Limb (tissue), 2 donors: ENCODE results near the gene TSPAN18.

ENCODE experiments used
- DNase-seq, 2 donors: peaks; one replicate each; pipeline ENCODE4 v3.0.0-alpha.2; 2016; ENCODE audit errors: extremely low spot score in 2 of 2

The TSPAN18 gene

GRCh38 chr11:44737245-44738085 lies 10.7 kb downstream of the TSPAN18 start:
- DNase-seq = no peak

GRCh38 chr11:44738791-44739190 lies 12.0 kb downstream of the TSPAN18 start:
- DNase-seq = no peak

DNA sequence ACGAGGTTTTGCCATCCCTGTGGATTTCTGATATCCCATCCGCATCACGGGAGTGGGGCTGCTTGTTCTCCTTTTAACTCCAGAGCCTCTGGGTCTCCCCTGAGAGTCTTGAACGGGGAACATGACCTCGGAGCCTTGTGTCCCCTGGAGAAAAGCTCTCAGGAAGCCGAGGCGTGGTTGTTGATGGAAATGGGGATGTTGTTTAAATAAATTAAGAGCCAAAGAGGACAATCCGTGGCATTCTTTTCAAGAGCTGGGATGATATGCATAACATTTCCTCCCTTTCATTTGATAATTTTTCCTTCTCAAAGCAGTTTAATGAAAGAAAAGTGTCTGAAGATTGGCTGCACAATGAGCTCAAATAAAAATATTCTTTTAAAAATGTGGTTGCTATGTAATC lies 14.2 kb downstream of the TSPAN18 start:
- no peak for DNase-seq

DNA sequence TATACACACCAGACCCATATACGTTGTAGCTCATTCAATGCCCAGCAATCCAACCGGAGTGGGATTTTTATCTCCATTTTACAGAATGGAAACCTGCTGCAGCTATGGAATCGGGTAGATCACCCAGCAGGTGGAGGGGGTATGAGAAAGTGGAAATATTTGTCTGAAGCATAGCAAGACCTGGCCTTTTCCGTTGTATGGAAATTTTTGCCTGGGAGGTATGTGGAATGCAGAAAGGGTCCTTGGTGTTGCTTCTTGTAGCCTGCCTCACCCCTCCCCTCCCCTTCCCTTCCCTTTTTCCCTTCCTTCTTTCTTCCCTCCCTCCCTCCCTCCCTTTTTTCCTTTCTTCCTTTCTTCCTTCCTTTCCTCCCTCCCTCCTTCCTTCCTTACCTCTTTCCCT lies 15.2 kb downstream of the TSPAN18 start:
- no peak for DNase-seq

- no peak for DNase-seq
Observed at GRCh38 chr11:44742508-44743246, 15.9 kb downstream of the TSPAN18 start.

- no peak for DNase-seq
Observed at GRCh38 chr11:44743326-44743725, 16.6 kb downstream of the TSPAN18 start.

GRCh38 chr11:44743959-44744557 lies 17.3 kb downstream of the TSPAN18 start:
- peak in 1 of 2 donors; percentile 81 for DNase-seq

- peak in 1 of 2 donors; percentile 35 for DNase-seq
Observed at GRCh38 chr11:44746894-44747293, 20.1 kb downstream of the TSPAN18 start.

DNA sequence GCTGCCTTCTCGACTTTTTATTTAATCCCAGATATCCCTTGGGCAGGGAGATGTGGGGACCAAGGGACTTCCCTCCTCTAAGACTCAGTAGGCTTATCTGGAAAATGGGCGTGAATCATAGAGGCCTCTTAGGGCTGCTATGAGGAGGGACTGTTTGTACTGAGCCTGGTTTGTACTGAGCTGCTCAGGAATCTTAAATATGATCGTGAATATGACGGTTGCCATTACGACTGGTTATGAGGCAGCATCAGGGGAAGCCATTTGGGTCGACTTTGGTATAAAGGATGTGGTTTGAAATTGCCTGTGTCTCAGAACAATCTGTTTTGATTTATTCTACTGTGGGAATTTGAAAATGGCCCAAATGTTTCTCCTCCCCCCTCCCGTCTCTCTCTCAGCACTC lies 20.6 kb downstream of the TSPAN18 start:
- no peak for DNase-seq

DNA sequence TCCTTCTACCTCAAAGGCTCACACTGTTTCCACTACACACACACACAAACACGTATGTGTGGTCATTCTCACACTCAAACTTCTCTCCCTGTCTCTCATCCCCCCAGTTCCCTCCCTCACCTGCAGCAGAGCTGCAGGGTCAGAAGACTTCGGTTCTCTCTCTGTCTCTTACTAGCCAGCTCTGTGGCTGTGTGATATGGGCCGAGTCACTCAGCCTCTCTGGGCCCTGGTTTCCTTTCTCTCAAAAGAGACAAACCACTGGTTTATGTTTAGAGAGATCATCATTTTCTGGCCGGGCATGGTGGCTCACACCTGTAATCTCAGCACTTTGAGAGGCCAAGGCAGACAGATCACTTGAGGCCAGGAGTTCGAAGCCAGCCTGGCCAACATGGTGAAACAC lies 21.1 kb downstream of the TSPAN18 start:
- peak in 1 of 2 donors; percentile 20 for DNase-seq

- DNase-seq = peak in 1 of 2 donors; percentile 11
Observed at GRCh38 chr11:44748606-44749005, 21.8 kb downstream of the TSPAN18 start.

GRCh38 chr11:44749189-44749588 lies 22.4 kb downstream of the TSPAN18 start:
- peak in 1 of 2 donors; percentile 11 for DNase-seq

GRCh38 chr11:44750551-44751465 lies 24.0 kb downstream of the TSPAN18 start:
- peak in 1 of 2 donors; percentile 34 for DNase-seq

DNA sequence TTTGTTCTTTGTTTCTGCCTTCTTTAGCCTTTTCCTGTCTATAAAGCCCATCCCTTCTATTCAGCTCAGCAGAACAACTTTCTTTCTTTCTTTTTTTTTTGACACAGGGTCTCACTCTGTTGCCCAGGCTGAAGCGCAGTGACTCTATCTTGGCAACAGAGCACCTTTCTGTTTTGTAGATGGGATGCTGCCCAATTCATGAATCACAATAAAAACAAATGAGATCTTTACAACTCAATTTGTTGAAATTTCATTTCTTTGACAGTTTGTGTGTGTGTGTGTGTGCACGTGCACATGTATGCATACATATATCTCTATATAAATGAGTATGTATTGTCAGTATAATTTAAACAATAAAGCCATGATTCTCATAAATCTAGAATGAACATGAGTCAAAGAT lies 25.5 kb downstream of the TSPAN18 start:
- no peak for DNase-seq

- DNase-seq = no peak
Observed at GRCh38 chr11:44752713-44753112, 26.0 kb downstream of the TSPAN18 start.

DNA sequence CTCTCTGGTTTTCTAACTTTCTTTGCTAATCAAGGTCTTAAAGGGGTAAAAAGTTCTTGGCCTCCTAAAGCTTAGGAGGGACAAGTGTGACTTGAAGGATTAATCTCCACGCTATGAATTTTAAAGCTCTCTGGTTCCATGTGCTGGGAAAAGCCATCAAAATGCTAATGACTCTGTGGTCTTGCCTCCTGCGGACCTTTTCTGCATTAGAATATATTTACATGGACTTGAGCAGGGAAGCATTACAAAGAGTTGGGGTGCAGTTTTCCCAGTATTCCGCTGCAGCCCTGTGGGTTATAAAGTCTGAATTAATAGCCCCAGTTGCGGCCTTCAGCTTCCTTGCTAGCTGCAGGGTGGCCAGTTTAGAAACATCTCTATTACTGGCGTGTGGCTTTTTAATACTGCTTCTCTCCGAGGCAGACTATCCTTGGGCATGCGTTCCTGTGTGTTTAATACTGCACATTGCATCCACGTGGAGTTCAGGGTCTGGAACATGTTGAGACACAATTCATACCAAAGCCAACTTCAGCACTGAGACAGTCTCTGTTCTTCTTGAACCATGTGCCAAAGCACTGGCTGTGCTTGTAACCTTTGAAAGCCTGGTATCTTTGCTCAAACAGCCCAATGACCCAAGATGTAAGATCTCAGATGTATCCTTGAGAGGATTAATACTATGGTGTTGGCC lies 27.3 kb downstream of the TSPAN18 start:
- peak in 1 of 2 donors; percentile 40 for DNase-seq

- peak in 1 of 2 donors; percentile 48 for DNase-seq
Observed at GRCh38 chr11:44754876-44755555, 28.3 kb downstream of the TSPAN18 start.

- DNase-seq = peak in 1 of 2 donors; percentile 7
Observed at GRCh38 chr11:44755556-44756523, 29.1 kb downstream of the TSPAN18 start.

DNA sequence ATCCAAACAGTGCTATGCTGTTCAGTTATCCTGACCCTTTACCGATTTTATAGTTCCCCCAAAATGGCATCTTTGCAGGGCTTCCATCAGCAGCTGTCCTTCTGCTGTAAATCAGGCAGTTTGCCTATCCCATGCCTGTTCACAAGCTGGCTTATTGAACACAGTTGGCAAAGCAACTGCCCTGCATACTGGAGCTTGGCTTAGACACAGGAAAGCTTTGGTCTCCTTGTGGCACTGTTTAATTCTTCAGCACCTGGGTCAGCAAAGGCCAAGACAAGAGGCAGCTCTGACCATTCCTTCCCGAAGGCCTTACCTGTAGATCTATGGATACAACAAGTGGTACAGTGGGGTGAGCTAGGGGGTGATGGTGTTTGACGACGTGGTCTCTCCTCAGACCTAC lies 32.2 kb downstream of the TSPAN18 start:
- peak in 1 of 2 donors; percentile 20 for DNase-seq
